ENCODE data around the gene RGS12.

RGS12 gene, protein sequence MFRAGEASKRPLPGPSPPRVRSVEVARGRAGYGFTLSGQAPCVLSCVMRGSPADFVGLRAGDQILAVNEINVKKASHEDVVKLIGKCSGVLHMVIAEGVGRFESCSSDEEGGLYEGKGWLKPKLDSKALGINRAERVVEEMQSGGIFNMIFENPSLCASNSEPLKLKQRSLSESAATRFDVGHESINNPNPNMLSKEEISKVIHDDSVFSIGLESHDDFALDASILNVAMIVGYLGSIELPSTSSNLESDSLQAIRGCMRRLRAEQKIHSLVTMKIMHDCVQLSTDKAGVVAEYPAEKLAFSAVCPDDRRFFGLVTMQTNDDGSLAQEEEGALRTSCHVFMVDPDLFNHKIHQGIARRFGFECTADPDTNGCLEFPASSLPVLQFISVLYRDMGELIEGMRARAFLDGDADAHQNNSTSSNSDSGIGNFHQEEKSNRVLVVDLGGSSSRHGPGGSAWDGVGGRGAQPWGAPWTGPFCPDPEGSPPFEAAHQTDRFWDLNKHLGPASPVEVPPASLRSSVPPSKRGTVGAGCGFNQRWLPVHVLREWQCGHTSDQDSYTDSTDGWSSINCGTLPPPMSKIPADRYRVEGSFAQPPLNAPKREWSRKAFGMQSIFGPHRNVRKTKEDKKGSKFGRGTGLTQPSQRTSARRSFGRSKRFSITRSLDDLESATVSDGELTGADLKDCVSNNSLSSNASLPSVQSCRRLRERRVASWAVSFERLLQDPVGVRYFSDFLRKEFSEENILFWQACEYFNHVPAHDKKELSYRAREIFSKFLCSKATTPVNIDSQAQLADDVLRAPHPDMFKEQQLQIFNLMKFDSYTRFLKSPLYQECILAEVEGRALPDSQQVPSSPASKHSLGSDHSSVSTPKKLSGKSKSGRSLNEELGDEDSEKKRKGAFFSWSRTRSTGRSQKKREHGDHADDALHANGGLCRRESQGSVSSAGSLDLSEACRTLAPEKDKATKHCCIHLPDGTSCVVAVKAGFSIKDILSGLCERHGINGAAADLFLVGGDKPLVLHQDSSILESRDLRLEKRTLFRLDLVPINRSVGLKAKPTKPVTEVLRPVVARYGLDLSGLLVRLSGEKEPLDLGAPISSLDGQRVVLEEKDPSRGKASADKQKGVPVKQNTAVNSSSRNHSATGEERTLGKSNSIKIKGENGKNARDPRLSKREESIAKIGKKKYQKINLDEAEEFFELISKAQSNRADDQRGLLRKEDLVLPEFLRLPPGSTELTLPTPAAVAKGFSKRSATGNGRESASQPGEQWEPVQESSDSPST (N-terminal part only)

DNA sequence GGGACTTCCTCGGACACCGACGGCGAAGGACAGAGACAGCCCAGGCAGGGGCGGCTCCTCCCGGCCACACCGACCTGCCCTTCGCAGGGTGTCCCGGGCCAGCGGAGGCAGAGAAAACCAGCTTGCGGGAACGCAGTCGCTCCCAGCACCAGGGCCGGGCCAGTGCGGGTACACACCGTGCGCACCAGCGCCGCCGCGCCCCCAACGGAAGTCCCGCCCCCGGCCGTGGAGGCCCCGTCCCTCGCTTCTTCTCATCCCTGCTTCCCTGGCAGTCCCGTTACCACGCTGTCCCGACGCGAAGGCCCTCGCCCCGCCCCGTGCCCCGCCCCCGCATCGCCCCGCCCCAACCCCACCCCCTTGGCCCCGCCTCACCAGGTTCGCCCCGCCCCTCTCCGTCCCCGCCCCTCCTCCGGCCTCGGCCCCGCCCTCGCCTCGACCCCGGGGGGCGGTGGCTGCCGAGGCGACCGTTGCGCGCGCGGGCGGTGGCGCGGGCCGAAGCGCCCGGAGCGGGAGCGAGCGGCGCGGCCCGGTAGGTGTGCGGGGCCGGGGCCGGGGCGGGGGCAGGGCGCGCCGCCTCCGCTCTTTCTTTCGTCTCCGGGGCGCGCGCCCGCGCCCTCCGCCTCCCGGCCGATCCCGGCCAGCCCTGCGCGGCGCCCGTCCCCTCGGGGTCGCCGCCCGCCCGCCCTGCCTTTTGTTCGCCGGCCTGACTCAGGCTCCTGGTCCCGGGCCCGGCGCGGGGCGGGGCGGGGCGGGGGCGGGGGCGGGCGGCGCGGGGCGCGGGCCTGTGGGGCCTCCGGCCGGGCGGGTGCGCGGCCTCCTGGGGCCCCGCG is at the start of gene RGS12:
TSS of gene RGS12 (plus strand) at position 451 of the 830 bp plus-strand sequence. CDS start 23,150 bp downstream, outside the sequence.
- DNase-seq (ENCODE audit: low read depth, low spot score), result peak; percentile 69
- H3K27ac ChIP-seq, result peak within 1 kb of the TSS; percentile 59

DNA sequence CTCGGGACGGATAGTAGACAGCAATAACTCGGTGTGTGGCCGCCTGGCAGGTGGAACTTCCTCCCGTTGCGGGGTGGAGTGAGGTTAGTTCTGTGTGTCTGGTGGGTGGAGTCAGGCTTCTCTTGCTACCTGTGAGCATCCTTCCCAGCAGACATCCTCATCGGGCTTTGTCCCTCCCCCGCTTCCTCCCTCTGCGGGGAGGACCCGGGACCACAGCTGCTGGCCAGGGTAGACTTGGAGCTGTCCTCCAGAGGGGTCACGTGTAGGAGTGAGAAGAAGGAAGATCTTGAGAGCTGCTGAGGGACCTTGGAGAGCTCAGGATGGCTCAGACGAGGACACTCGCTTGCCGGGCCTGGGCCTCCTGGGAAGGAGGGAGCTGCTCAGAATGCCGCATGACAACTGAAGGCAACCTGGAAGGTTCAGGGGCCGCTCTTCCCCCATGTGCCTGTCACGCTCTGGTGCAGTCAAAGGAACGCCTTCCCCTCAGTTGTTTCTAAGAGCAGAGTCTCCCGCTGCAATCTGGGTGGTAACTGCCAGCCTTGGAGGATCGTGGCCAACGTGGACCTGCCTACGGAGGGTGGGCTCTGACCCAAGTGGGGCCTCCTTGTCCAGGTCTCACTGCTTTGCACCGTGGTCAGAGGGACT is 49.6 kb upstream of the RGS12 start:
- no peak for DNase-seq (ENCODE audit: low read depth, low spot score)
- no peak overlapping the region for H3K27ac ChIP-seq

DNA sequence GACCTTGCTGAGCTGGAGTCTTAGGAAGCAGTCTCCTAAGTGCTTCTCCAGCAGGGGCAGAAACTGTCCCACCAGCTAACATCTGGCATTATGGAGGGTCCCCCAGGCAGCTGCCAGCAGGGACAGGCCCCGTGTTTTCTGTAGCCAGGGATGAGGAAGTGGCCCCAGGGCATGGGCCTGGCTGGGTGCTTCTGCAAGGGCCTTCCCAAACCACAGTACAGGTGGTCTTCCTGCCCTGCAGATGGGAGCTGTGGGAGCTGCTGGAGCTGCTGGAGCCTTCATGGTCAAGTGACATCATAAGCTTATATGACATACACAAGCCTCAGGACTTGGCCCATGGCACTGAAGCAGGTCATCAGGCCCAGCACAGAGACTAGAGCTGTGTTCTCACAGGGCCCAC is 48.8 kb upstream of the RGS12 start:
- DNase-seq (ENCODE audit: low read depth, low spot score), result no peak
- no peak overlapping the region for H3K27ac ChIP-seq

DNA sequence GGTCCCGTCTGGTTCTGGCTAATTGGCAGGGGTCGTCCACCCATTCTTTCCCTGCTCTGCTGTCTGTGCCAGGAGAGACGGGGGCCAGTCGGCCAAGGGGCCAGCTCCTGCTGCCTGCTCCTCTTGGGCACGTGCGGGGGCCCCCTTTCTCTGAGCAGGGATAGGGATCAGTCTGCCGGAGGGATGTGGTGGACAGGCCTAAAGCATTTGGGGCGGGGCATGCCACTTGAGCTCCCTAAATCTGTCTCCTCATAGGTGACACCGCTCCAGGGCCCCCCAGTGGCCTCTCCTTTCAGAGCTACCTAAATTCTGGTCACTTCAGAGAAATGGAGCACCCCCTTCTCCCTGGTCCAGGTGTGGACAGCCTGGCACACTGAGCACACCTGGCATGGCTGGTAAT is 48.1 kb upstream of the RGS12 start:
- no peak for DNase-seq (ENCODE audit: low read depth, low spot score)
- H3K27ac ChIP-seq, result no peak overlapping the region

DNA sequence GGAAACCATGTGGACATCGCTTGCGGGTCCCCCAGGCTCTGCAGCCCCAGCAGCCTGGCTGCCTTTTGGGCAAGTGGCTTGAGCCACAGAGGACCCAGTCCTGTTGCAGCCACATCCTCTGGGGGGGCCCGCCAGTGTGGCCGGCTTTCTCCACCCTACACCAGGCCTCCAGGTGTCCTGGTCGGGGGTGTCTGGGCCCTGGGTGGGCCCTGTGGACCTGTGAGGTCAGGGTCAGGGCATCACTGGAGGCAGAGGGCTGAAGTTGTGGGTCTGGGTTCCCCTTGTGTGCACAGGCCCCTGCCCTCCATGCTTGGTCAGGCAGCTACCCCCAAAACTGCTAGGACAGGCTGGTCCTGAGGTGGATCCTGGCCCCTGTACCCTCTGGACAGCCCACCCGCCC is 47.1 kb upstream of the RGS12 start:
- H3K27ac ChIP-seq, result no peak overlapping the region
- no peak for DNase-seq (ENCODE audit: low read depth, low spot score)

DNA sequence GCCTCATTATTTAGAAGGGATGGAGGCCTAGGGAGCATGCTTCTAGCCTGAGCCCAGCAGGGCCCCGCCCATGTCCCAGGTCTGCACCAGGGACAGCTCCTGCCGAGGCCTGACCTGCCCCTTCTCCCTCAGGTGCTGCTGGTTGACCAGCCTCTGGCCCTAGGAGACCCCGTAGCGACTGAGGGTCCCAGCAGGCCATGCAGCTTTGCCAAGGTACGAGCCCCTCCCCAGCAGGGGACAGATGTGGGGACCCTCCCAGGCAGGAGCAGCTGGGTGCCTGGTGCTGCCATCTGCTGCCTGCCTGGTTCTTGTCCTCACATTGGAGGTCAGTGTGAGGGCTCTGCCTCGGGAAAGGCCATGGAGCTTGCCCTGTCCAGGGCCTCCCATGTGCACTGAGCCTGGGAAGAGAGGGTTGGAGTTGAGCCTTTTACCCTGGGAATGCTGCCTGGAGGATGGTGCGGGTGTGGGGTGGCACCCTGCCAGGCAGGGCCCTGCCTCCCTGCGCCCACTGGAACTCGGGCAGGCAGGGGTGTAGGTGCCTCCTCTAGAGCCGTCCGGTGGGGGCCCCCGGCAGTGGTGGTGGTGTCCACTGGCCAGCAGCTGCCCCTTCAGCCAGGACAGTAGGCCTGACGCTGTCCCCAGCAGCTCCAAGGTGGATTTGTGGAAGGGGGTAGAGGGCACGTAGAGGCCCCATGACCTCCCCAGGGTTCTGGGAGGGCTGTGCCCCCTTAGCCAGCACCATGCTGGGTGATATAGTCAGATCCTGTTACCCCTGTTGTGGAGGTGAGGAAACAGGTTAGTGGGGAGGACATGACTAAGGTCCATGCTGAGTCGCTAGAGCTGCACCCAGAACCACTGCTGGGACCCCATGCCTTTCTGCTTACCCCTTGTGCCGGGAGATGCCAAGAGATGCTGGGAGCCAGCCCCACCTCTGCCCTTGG is 46.1 kb upstream of the RGS12 start:
- H3K27ac ChIP-seq, result no peak overlapping the region
- DNase-seq (ENCODE audit: low read depth, low spot score), result no peak

DNA sequence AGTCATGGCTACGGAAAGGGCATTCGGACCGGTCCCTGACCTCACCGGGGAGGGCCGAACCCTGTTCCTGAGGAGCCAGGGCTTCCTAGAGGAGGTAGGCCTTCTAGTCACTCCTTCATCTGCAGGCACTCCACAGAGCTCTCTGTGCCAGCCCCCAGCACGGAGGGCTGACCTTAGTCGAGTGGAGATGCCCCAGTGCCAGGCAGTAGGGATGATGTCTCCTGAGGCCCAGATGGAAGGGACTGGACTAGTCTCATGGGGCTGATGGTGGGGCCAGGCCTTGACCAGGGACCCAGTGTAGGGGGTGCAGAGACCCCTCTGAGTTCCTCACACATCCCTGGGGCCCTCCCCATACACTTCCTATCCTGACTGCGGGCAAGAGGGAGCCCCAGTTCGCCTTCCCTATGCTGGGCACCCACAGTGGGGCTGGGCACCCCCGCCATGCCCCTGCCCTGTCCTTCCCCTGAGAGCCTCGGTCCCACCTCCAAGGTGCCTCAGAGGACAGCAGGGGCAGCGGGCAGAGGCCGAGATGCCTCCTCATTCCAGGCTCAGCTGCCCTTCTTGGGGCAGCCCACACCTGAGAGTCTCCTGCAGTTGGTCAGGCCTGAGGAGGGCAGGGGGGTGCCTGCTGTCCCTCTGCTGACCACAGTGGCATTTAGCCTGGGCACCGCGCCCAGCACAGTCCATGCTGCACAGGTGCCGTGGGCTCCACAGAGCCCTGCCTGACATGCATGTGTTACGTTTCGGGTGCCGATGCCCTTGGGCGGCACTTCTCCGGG is 45.2 kb upstream of the RGS12 start:
- no peak overlapping the region for H3K27ac ChIP-seq
- DNase-seq (ENCODE audit: low read depth, low spot score), result no peak

DNA sequence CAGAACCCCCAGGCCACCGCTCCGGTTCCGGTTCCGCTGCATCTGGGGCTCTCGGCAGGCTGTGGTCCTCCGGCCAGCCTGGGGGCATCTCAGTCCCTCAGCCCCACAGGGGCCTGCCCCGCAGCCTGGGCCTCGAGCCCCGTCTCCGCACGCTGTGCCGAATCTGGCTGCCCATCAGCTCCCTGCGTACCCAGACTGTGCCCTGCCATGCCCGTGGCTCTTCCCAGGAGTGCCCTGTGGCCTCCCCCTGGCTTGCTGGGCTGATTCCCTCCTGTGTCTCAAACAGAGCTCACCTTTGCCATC is 44.7 kb upstream of the RGS12 start:
- H3K27ac ChIP-seq, result no peak overlapping the region
- no peak for DNase-seq (ENCODE audit: low read depth, low spot score)

DNA sequence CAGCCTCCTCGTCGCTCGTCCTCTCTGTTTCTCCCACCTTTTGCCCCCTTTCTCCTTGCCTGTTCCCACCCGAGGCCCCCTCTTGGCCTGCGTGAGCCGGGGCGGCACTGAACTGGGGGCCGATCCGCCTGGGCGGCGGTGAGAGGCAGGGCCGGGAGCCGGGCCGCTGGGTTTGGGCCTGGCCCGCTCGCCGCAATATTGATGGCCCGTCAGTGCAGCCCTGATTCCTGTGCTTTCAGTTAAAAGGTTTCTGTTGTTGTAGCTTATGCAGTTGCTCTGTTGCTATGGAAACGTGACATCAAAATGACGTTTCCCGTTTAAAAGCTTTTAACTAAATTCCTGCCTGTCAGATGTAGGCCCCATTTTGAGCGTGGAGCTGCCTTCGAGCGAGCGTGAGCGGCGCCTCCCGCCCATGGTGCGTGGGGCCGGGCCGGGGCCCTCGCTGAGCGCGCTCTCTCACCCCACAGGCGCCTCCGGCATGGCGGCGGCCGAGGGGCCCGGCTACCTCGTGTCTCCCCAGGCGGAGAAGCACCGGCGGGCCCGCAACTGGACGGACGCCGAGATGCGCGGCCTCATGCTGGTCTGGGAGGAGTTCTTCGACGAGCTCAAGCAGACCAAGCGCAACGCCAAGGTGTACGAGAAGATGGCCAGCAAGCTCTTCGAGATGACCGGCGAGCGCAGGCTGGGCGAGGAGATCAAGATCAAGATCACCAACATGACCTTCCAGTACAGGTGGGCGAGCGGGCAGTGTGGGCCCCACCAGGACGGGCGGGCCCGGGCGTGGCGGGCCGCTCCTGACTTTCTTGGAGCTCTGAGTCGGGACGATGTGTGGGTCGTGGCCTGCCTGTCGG is 43.8 kb upstream of the RGS12 start, which contains the start of gene MSANTD1:
TSS of gene MSANTD1 (plus strand) at position 349 of the 851 bp plus-strand sequence. CDS start at position 413, 64 bp downstream.
- no peak for DNase-seq (ENCODE audit: low read depth, low spot score)

DNA sequence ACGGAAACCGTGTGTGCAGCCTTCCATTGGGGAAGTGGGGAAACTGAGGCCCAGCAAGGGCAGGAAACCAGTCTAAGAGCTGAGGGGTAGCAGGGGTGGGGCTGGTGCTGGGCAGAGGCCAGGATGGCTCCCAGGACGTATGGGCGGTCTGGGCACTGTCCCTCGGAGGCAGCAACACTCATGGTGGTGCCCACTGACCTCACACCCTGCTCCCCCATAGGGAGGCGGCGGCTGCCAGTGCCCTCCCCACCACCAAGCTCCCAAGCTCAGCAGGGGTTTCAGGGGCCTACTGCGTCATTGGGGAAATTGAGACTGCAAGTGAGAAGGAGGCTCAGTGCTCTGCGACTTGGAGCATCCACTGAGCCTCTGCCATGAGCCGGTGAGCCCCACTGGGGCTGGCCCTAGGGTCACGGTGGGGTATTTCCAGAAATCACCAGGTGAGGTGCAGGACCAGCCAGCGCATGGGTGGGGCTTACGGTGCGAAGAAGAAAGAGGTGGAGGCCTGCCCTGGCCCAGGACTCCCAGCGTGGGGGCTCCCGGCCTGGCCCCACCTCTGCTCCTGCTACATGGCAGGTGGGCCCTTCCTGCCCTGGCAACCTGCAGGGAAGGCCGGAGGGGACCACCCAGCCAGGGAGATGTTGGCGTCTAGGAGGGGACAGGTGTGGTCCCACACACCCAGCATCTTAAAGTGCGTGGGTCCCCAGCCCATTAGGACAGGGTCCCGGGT is 42.9 kb upstream of the RGS12 start:
- DNase-seq (ENCODE audit: low read depth, low spot score), result no peak
- H3K27ac ChIP-seq, result no peak overlapping the region

More for the DNA sequence above, 43.8 kb upstream of the RGS12 start, which contains the start of gene MSANTD1:
- H3K27ac ChIP-seq, result no peak within 1 kb of the TSS

DNA sequence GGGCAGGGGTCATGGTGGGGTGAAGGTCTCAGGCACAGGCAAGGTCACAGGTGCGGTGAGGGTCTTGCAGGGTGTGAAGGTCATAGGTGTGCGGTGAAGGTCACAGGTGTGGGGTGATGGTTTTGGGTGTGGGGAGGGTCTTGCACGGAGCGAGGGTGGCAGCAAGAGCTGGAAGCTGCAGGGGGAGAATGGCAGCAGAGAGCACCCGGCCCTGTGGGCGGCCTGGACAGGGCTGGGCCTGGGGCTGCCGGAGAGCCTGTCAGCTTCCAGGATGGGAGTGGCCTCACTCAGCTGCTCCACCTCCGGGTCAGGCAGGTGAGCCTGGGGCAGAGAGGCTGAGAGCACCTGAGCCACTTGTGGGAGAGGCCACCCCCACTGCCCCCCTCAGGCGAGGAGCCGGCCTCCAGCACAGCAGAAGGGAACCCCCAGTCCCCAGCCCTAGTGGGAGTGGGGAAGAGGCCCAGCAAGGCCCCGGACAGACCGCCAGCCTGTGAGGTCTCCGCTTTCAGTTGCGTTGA is 42.3 kb upstream of the RGS12 start:
- H3K27ac ChIP-seq, result no peak overlapping the region
- no peak for DNase-seq (ENCODE audit: low read depth, low spot score)

DNA sequence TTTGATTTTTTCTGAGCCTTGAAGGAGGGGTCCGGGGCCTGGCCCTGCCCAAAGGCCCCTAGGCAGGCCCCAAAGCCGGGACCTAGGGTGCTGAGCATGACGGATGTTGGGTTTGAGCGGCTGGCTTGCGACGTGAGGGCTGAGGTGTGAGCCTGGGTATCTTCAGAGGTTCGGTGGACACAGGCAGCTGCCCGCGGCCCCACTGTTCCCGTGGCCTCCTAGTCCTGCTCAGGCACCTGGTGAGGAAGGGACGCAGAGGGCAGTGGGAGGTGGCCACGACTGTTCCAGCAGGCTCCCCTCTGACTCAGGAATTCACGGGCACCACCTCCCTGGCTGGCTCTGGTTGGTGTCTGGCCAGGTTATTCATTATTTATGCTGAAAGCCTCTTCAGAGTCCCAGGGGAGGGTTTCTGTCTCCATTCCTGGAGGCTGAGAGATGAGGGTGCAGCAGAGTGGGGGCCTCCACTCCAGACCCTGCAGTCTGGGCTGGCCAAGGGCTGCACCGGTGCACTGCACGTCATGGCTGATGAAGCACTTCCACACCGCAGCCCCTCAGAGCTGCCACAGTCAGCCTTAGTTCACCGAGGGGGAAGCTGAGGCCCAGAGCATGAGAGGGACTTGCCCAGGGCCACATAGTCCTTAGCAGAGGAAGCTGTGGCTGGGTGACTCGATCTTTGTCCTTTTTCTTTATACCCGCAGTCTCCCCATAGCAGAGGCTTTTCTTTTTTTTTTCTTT is 41.7 kb upstream of the RGS12 start:
- no peak overlapping the region for H3K27ac ChIP-seq
- DNase-seq (ENCODE audit: low read depth, low spot score), result no peak

DNA sequence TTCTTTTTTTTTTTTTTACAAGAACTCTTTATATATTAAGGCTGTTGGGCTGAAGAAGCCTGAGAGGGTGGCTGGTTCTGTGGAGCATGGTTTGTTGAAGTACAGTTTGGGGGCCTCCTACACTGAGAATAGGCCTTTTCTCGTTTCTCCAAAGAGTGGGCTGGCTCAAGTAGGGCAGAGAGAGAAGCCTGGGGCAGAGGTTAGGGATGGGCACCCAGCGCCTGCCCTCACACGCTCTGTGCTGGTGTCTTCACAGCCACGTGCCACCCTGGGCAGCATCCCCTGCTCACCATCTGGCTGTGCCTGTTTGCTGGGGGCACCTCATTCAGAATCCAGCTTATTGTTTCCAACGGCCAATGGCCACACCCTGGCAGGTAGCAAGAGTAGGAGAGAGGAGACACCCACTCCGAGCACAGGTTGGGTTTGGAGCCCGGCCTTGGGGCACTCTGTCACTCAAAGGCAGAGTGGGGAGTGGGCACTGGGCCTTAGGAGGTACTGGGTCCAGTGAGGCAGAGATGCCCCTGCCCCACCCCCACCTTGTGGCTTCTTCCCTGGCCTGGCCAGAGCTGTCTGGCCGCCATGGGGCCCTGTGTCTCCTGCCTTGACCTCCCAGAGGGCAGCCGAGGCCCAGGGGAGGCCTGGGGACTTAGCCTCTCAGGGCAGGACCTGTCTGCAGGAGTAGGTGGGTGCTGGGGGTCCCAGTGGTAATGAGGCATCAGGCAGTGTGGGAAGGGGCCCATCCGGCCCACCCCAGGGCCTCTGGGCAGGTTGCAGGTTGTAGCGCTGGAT is 40.9 kb upstream of the RGS12 start:
- DNase-seq (ENCODE audit: low read depth, low spot score), result no peak
- no peak overlapping the region for H3K27ac ChIP-seq

DNA sequence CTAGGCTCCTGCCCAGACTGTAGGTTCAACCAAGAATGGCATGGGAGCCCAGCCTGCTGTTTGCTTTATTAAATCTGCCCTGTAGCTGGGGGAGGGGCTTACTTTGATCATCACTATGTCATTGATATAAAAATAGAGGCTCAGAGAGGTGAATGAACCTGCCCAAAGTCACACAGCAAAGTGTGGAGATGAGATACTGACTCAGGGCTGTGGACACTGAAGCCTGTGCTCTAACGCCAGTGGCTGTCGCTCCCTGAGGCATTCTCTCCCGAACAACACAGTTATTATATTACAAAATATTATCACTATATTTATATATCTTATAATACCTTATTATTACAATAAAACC is 40.4 kb upstream of the RGS12 start:
- no peak overlapping the region for H3K27ac ChIP-seq
- DNase-seq (ENCODE audit: low read depth, low spot score), result no peak
